Spleen (tissue), 13 donors: Measurements from ENCODE around the gene C1orf159. TPM values are rescaled to one million over a fixed set of nuclear protein-coding genes. Genes with fewer than 3 reads are reported as not detected.
A peak's percentile ranks its signal among the peaks of the same experiment; 100 is the strongest.

ENCODE experiments used
- DNase-seq: peaks from one replicate; pipeline ENCODE4 v3.0.0-alpha.2; 2020
- H3K27ac ChIP-seq, 8 donors: fragments of 200-600 bp; sonication (generic) in 7 of 8; 1 replicate in 4 of 8; 2 replicates in 4 of 8; pipeline versions ENCODE4 v1.5.0 to v1.8.0; 2016 to 2021; ENCODE audit warnings: inconsistent platforms in 4 of 8, mild to moderate bottlenecking in 4 of 8, moderate library complexity in 1 of 8
- H3K27me3 ChIP-seq, 7 donors: fragments of 200-600 bp; sonication (generic) in 6 of 7; replicated peaks in 1 of 7; 1 replicate in 4 of 7; 2 replicates in 3 of 7; pipeline versions ENCODE4 v1.5.0 to v1.8.0; 2016 to 2021; ENCODE audit warnings: inconsistent platforms in 3 of 7, mild to moderate bottlenecking in 1 of 7
- H3K36me3 ChIP-seq, 6 donors: fragments of 200-600 bp; sonication (generic) in 5 of 6; 1 replicate in 4 of 6; 2 replicates in 2 of 6; pipeline versions ENCODE4 v1.5.0 to v1.8.0; 2016 to 2021; ENCODE audit warnings: inconsistent platforms in 2 of 6
- H3K4me1 ChIP-seq, 6 donors: fragments of 200-600 bp; sonication (generic) in 5 of 6; 1 replicate in 3 of 6; 2 replicates in 3 of 6; pipeline versions ENCODE4 v1.5.0 to v1.8.0; 2016 to 2021; ENCODE audit warnings: inconsistent platforms in 3 of 6
- H3K4me3 ChIP-seq, 8 donors: fragments of 200-600 bp; sonication (generic) in 7 of 8; 1 replicate in 4 of 8; 2 replicates in 4 of 8; pipeline versions ENCODE4 v1.5.0 to v1.8.0; 2016 to 2021; ENCODE audit warnings: inconsistent platforms in 4 of 8, mild to moderate bottlenecking in 4 of 8, moderate library complexity in 2 of 8
- H3K9me3 ChIP-seq, 8 donors: fragments of 200-600 bp; sonication (generic) in 7 of 8; 1 replicate in 4 of 8; 2 replicates in 4 of 8; pipeline versions ENCODE4 v1.5.0 to v1.8.0; 2016 to 2021; ENCODE audit warnings: inconsistent platforms in 4 of 8
- CTCF ChIP-seq, 11 experiments: fragments of 200-600 bp in 7 of 11; fragments of 450-650 bp in 4 of 11; sonication (generic) in 4 of 11; IDR thresholded peaks in 8 of 11; conservative IDR thresholded peaks in 3 of 11; 1 replicate in 7 of 11; 2 replicates in 4 of 11; pipeline versions ENCODE4 v1.4.0 to v1.8.0; 2016 to 2021; ENCODE audit warnings: antibody characterized with exemption in 11 of 11, inconsistent platforms in 4 of 11, mild to moderate bottlenecking in 1 of 11
- POLR2A ChIP-seq, 3 donors: fragments of 450-650 bp; IDR thresholded peaks; one replicate each; pipeline ENCODE4 v1.5.1; 2017; ENCODE audit warnings: antibody characterized with exemption in 3 of 3, mild to moderate bottlenecking in 1 of 3
- POLR2AphosphoS5 ChIP-seq, 3 donors: sonication (generic); formaldehyde crosslinking; IDR thresholded peaks; one replicate each; pipeline ENCODE4 v1.5.1; 2017; ENCODE audit warnings: antibody characterized with exemption in 3 of 3
- WGBS, 5 donors: extraction: QIAGEN DNeasy Blood & Tissue Kit in 3 of 5; methylation state at CpG; one replicate each; pipeline versions ENCODE4 v1.1.5 to v1.1.7; 2013 to 2018; 5-methylcytosine and 5-hydroxymethylcytosine counted together
- intact Hi-C: fragments of 100-400 bp; cut with DNase I; formaldehyde crosslinking; loops from one replicate; pipeline ENCODE4 v1.15.0; 2023; ENCODE audit warnings: low total_unique reads
- long read RNA-seq, 2 donors: transcript quantifications; one replicate each; lab custom pipeline, GENCODE V29; 2026
- polyA plus RNA-seq, 3 donors: library from polyadenylated mRNA; stranded (reverse); fragments of 200-250 nt; gene quantifications; one replicate each; pipeline ENCODE4 v1.2.1, GENCODE V29; 2013
- total RNA-seq, 7 donors: library from RNA; depleted of rRNA in 3 of 7; stranded (reverse); fragments of >200 nt in 3 of 7; fragmentation: NEBNext Ultra II Directional in 4 of 7; extraction: Animal tissue kit (Norgen Biotek cat#: 25700) in 4 of 7; gene quantifications; one replicate each; pipeline versions ENCODE4 v1.1.0 to v1.2.1, GENCODE V29; 2016 to 2021
- donor health status: healthy with polysubstance abuse.
- donor health status: DM: no; HTN: no; CAD: no; lungs with moderate emphysema.
- donor health status: DM: no; HTN: no; CAD: no.
- donor health status: Bipolar disorder and iron deficiency.
- donor health status: healthy.
- donor health status: DM: no; HTN: no; CAD: no.
- donor health status: DM: yes; HTN: yes; CAD: no.

The C1orf159 gene
- total RNA-seq (10 to 100 TPM; 12.1 to 22.5 (median 18.7) TPM), polyA plus RNA-seq (10 to 100 TPM in 2 of 3 donors, 1 to 10 TPM in 1; 8.5 to 25.7 (median 24.1) TPM)
- long read RNA-seq, donor 1, result 0 reads
- long read RNA-seq, donor 2, result 0 reads

DNA sequence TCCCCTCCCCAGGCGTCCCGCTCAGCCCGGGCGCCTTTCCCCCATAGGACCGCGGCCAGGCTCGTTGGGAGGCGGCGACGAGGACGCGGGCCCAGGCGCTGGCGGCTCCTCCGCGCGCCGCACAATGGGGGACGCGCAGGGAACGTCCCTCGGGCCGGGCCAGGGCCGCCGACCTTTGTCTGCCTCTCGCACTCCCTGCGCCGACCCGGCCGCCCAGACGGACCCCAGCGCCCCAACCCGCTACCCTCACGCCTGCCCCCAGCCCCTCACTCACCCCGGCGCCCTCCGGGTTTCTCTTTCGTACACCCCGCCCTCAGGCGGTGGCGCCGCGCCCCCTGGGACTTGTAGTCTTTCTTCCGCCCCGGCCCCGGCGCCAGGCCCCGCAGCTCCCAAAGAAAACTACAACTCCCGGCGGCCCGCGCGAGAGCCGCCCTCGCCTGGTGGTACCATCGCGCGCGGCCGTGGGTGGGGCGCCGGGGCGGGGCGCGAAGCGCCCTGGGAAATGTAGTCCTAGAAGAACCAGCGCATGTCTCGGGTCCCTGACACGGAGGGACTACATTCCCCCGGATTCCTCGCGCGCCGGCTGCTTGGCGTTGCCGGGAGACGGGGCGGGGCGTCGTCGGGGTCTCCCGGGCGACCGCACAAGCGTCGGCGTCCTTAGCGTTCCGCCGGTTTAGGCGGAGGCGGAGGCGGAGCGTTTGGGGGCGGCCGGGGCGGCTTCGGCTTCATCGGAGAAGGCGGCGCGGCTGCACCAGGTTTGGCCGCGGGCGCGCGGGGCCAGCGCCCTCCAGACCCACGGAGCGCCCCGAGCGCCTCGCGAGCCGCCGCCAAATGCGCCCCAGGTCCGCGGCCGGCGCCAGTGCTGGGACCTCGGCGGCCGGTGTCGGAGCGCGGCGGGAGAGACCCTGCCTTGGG is at the start of gene C1orf159:
Gene C1orf159, minus strand, starts transcription at position 304 of the 915 bp plus-strand sequence. CDS start 24,546 bp downstream, outside the sequence.
- Histone ChIP-seq H3K4me1 (peaks cover 0 to 30% (median 16%) of the 10 kb centered on the region in 6 donors), H3K4me3 (peak within 1 kb of the TSS; percentile 64 to 96 (median 92)), H3K27ac (peak within 1 kb of the TSS; percentile 48 to 90 (median 86)), H3K9me3 (peaks cover 0 to 18% (median 11%) of the 10 kb centered on the region in 8 donors), H3K36me3 (peaks cover 0 to 20% (median 6%) of the 10 kb centered on the region in 6 donors), H3K27me3 (peaks cover 0 to 42% (median 12%) of the 10 kb centered on the region in 7 donors)
- DNase-seq, result peak; percentile 98
- 0 to 1% (median 1%) methylated on average over 20 to 128 of the region's 128 CpGs for WGBS, 5 donors
- intact Hi-C loops, result no loop called here
- TF ChIP-seq CTCF (IDR thresholded peaks at IDR 0.05 in 8 of 11, conservative IDR thresholded peaks at IDR 0.05 in 3 of 11), result peak in 6 of 11 experiments; percentile 7 to 67 (median 42)
- peak; percentile 59 to 83 (median 70) for TF ChIP-seq POLR2AphosphoS5 (IDR thresholded peaks at IDR 0.05)
- no peak for TF ChIP-seq POLR2A (IDR thresholded peaks at IDR 0.05)

DNA sequence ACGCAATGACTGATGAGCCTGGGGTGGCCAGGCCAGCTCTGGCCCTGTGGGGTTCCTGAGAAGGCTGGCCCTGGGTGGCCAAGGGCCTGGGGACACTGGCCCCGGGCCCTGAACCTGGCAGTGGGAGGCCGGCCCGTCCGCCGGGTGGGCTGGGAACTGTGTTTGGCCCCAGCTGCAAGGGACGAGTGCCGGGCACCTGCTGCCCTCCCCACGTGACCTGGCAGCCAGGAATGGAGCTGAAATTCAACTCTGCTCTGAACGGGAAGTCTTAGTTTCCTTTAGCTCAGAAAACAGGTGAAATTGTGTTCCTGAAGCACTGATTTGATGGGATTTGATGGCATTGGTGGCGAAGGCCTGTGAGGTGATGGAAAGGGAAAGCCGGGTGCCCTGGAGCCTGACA is 49.6 kb upstream of the C1orf159 start:
- WGBS, 5 donors, result 78 to 90% (median 83%) methylated on average over 12 of the region's 12 CpGs
- Histone ChIP-seq H3K4me1 (peaks cover 0 to 32% (median 4%) of the 10 kb centered on the region in 6 donors), H3K9me3 (no peaks in the 10 kb centered on the region), H3K36me3 (no peaks in the 10 kb centered on the region), H3K27ac (no peak overlapping the region), H3K27me3 (peaks cover 0 to 91% (median 57%) of the 10 kb centered on the region in 7 donors), H3K4me3 (no peak overlapping the region)
- TF ChIP-seq POLR2AphosphoS5 (IDR thresholded peaks at IDR 0.05), result no peak
- no peak for TF ChIP-seq CTCF (IDR thresholded peaks at IDR 0.05 in 8 of 11, conservative IDR thresholded peaks at IDR 0.05 in 3 of 11)
- DNase-seq, result no peak
- intact Hi-C loops, result no loop called here

GRCh38 chr1:1164701-1165451 is 49.0 kb upstream of the C1orf159 start:
- DNase-seq, result no peak
- TF ChIP-seq POLR2AphosphoS5 (IDR thresholded peaks at IDR 0.05) (no peak), CTCF (IDR thresholded peaks at IDR 0.05 in 8 of 11, conservative IDR thresholded peaks at IDR 0.05 in 3 of 11) (no peak), POLR2A (IDR thresholded peaks at IDR 0.05) (no peak)
- 76 to 91% (median 78%) methylated on average over 24 to 48 of the region's 48 CpGs for WGBS, 5 donors
- Histone ChIP-seq H3K9me3 (no peaks in the 10 kb centered on the region), H3K27ac (no peak overlapping the region), H3K4me3 (no peak overlapping the region), H3K27me3 (peaks cover 0 to 85% (median 51%) of the 10 kb centered on the region in 7 donors), H3K36me3 (no peaks in the 10 kb centered on the region), H3K4me1 (peaks cover 0 to 26% (median under 1%) of the 10 kb centered on the region in 6 donors)
- intact Hi-C loops, result no loop called here
